Measurements from ENCODE around the gene WDR7.

GRCh38 chr18:57004366-57005121, 353.4 kb downstream of the WDR7 start:
- TF ChIP-seq POLR2A (IDR thresholded peaks at IDR 0.05) (no peak), EP300 (IDR thresholded peaks at IDR 0.05) (no peak), CTCF (IDR thresholded peaks at IDR 0.05) (no peak)
